ENCODE measurements around the gene THSD4.

DNA sequence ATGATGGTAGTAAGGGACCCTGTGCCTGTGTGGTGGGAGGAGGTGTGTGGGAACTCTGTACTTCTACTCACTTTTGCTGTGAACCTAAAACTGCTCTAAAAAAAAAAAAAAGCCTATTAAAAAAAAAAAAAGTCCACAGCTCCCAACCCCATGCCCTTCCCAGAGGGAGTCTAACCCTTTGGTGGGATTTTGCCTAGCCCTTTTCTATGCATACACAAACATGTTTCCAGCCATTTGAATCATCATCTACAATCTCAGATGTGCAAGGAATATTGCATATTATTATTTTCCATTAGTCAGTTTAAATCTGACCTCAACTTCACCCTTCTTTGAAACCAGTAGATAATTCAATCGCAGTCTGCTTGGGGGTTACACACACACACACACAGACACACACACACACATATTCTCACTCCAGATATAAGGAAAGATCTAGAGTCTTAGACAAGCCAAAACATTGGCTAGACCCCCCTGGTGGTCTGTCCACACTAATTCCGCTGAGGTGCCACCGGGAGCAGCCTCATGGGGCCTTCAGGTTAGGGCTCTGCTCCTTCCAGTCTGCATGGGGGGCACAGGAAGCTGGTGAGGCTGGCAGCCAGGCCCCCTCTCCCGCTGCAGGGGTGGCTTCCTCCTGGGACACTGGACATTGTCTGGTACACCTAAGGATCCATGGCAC lies 619.6 kb downstream of the THSD4 start:
- TF ChIP-seq, protein P1, sequence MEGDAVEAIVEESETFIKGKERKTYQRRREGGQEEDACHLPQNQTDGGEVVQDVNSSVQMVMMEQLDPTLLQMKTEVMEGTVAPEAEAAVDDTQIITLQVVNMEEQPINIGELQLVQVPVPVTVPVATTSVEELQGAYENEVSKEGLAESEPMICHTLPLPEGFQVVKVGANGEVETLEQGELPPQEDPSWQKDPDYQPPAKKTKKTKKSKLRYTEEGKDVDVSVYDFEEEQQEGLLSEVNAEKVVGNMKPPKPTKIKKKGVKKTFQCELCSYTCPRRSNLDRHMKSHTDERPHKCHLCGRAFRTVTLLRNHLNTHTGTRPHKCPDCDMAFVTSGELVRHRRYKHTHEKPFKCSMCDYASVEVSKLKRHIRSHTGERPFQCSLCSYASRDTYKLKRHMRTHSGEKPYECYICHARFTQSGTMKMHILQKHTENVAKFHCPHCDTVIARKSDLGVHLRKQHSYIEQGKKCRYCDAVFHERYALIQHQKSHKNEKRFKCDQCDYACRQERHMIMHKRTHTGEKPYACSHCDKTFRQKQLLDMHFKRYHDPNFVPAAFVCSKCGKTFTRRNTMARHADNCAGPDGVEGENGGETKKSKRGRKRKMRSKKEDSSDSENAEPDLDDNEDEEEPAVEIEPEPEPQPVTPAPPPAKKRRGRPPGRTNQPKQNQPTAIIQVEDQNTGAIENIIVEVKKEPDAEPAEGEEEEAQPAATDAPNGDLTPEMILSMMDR (optimal IDR thresholded peaks at IDR 0.05 in 1 of 3, IDR thresholded peaks at IDR 0.05 in 1 of 3, conservative IDR thresholded peaks at IDR 0.05 in 1 of 3; ENCODE audit: extremely low read depth in 1 of 3, insufficient read depth in 2 of 3, low read length in 3 of 3): no peak
- no peak for TF ChIP-seq EZH2 (IDR thresholded peaks at IDR 0.05; ENCODE audit: low read length)
